GM23338 (cell line): ENCODE measurements around the gene COL4A1. TPM values are rescaled to one million over a fixed set of nuclear protein-coding genes. Genes with fewer than 3 reads are reported as not detected.

Experiments used
- ATAC-seq: fragments of 200-7000 bp; cut with Tn5 transposase; 3 replicates; pipeline ENCODE4 v1.9.1; 2020
- DNase-seq: peaks from one replicate; pipeline ENCODE4 v3.0.0-alpha.2; 2015; ENCODE audit warnings: low spot score
- H2AFZ ChIP-seq: fragments of 200-600 bp; sonication (generic); 2 replicates; pipeline ENCODE4 v1.8.0; 2016; ENCODE audit warnings: antibody characterized with exemption, mild to moderate bottlenecking, moderate library complexity
- H3F3A ChIP-seq: fragments of 200-600 bp; sonication (generic); replicated peaks from 2 replicates; pipeline ENCODE4 v1.8.0; 2017; ENCODE audit warnings: antibody characterized with exemption, mixed run types, low read depth
- H3K27ac ChIP-seq: fragments of 200-600 bp; sonication (generic); 2 replicates; pipeline ENCODE4 v1.6.1; 2016; ENCODE audit warnings: low read depth
- H3K27me3 ChIP-seq: fragments of 200-600 bp; sonication (generic); 2 replicates; pipeline ENCODE4 v1.8.0; 2016; ENCODE audit warnings: mild to moderate bottlenecking, mixed run types, moderate library complexity; ENCODE audit not compliant: insufficient read depth
- H3K36me3 ChIP-seq: fragments of 200-600 bp; sonication (generic); 2 replicates; pipeline ENCODE4 v1.8.0; 2016; ENCODE audit warnings: mild to moderate bottlenecking; ENCODE audit not compliant: insufficient read depth
- H3K4me1 ChIP-seq: fragments of 200-600 bp; sonication (generic); 2 replicates; pipeline ENCODE4 v1.8.0; 2016; ENCODE audit warnings: mild to moderate bottlenecking, moderate library complexity; ENCODE audit not compliant: insufficient read depth
- H3K4me2 ChIP-seq: fragments of 200-600 bp; sonication (generic); 2 replicates; pipeline ENCODE4 v1.7.1; 2017; ENCODE audit warnings: mixed run types
- H3K4me3 ChIP-seq: fragments of 200-600 bp; sonication (generic); 2 replicates; pipeline ENCODE4 v1.6.1; 2016; ENCODE audit warnings: mixed run types
- H3K79me2 ChIP-seq: fragments of 200-600 bp; sonication (generic); replicated peaks from 2 replicates; pipeline ENCODE4 v1.8.0; 2017; ENCODE audit warnings: mild to moderate bottlenecking; ENCODE audit not compliant: insufficient read depth
- H3K9me2 ChIP-seq: fragments of 200-600 bp; sonication (generic); 2 replicates; pipeline ENCODE4 v1.8.0; 2017; ENCODE audit not compliant: insufficient read depth
- H4K20me1 ChIP-seq: fragments of 200-600 bp; sonication (generic); replicated peaks from 2 replicates; pipeline ENCODE4 v1.8.0; 2017; ENCODE audit warnings: mild to moderate bottlenecking; ENCODE audit not compliant: insufficient read depth
- H3K27ac Mint-ChIP-seq: 2 replicates; pipeline ENCODE4 v1.8.0; 2020; ENCODE audit warnings: inconsistent platforms, mild to moderate bottlenecking, moderate library complexity, mixed read lengths
- H3K27me3 Mint-ChIP-seq: 3 replicates; pipeline ENCODE4 v1.8.0; 2022; ENCODE audit warnings: low read depth, mild to moderate bottlenecking, moderate library complexity, mixed read lengths, inconsistent platforms; ENCODE audit not compliant: insufficient read depth, poor library complexity
- H3K36me3 Mint-ChIP-seq: 3 replicates; pipeline ENCODE4 v1.8.0; 2021; ENCODE audit warnings: low read depth, mild to moderate bottlenecking, inconsistent platforms, moderate library complexity, mixed read lengths
- H3K4me1 Mint-ChIP-seq: 3 replicates; pipeline ENCODE4 v1.8.0; 2020; ENCODE audit warnings: mild to moderate bottlenecking, inconsistent platforms, mixed read lengths
- H3K4me3 Mint-ChIP-seq: 3 replicates; pipeline ENCODE4 v1.8.0; 2021; ENCODE audit warnings: moderate library complexity, mild to moderate bottlenecking, inconsistent platforms, mixed read lengths
- H3K9me3 Mint-ChIP-seq: 3 replicates; pipeline ENCODE4 v1.8.0; 2020; ENCODE audit warnings: moderate library complexity, mild to moderate bottlenecking, inconsistent platforms, mixed read lengths
- CREB1 ChIP-seq: fragments of 250-450 bp; sonication (Bioruptor Pico); IDR thresholded peaks from 2 replicates; pipeline ENCODE4 v1.5.0; 2020; ENCODE audit warnings: low read depth, mild to moderate bottlenecking, moderate library complexity
- ETS1 ChIP-seq: IDR thresholded peaks from 2 replicates; pipeline ENCODE4 v1.6.1; 2016; ENCODE audit warnings: antibody characterized with exemption
- EZH2 ChIP-seq: fragments of 200-600 bp; sonication (generic); IDR thresholded peaks from one replicate; pipeline ENCODE4 v1.8.0; 2017; ENCODE audit warnings: antibody characterized with exemption, mild to moderate bottlenecking, low read depth; ENCODE audit not compliant: unreplicated experiment
- EZH2phosphoT487 ChIP-seq: fragments of 200-600 bp; sonication (generic); IDR thresholded peaks from one replicate; pipeline ENCODE4 v1.8.1; 2018; ENCODE audit warnings: antibody characterized with exemption; ENCODE audit not compliant: unreplicated experiment
- JUNB ChIP-seq: IDR thresholded peaks from one replicate; pipeline ENCODE4 v1.6.1; 2016; ENCODE audit warnings: antibody characterized with exemption; ENCODE audit not compliant: unreplicated experiment
- NANOG ChIP-seq: IDR thresholded peaks from 2 replicates; pipeline ENCODE4 v1.6.1; 2016; ENCODE audit warnings: antibody characterized with exemption, borderline replicate concordance
- POLR2AphosphoS5 ChIP-seq: IDR thresholded peaks from 2 replicates; pipeline ENCODE4 v1.6.1; 2016; ENCODE audit warnings: antibody characterized with exemption, low read depth
- STAT1 ChIP-seq: IDR thresholded peaks from one replicate; pipeline ENCODE4 v1.6.1; 2016; ENCODE audit warnings: antibody characterized with exemption; ENCODE audit not compliant: unreplicated experiment
- ZNF114 ChIP-seq: fragments of 250-450 bp; sonication (Bioruptor Pico); IDR thresholded peaks from 2 replicates; pipeline ENCODE4 v1.5.0; 2020; ENCODE audit warnings: mild to moderate bottlenecking, moderate library complexity
- ZNF331 ChIP-seq: fragments of 250-450 bp; sonication (Bioruptor Pico); IDR thresholded peaks from 2 replicates; pipeline ENCODE4 v1.5.0; 2020; ENCODE audit warnings: low read depth, mild to moderate bottlenecking, moderate library complexity
- ZNF462 ChIP-seq: fragments of 250-450 bp; sonication (Bioruptor Pico); IDR thresholded peaks from 2 replicates; pipeline ENCODE4 v1.5.0; 2020; ENCODE audit warnings: mild to moderate bottlenecking, moderate library complexity
- polyA plus RNA-seq: library from polyadenylated mRNA; unstranded; fragments of >200 nt; fragmentation: Nextera tagmentation; extraction: Ambion mirVana; gene quantifications from 2 replicates; pipeline ENCODE4 v1.2.1, GENCODE V29; 2016
- total RNA-seq: library from RNA; depleted of rRNA; stranded (reverse); fragments of >200 nt; shearing (Covaris generic); gene quantifications from 2 replicates; pipeline ENCODE4 v1.2.3, GENCODE V29; 2014
- TF ChIP-seq, protein P1 (sequence below): IDR thresholded peaks from one replicate; pipeline ENCODE4 v1.6.1; 2018; ENCODE audit warnings: antibody characterized with exemption; ENCODE audit not compliant: unreplicated experiment

The COL4A1 gene
- total and polyA plus RNA-seq, 2 experiments from 2014 or later = 39.1 to 110 TPM

- no peak for TF ChIP-seq ETS1
- TF ChIP-seq, protein P1, sequence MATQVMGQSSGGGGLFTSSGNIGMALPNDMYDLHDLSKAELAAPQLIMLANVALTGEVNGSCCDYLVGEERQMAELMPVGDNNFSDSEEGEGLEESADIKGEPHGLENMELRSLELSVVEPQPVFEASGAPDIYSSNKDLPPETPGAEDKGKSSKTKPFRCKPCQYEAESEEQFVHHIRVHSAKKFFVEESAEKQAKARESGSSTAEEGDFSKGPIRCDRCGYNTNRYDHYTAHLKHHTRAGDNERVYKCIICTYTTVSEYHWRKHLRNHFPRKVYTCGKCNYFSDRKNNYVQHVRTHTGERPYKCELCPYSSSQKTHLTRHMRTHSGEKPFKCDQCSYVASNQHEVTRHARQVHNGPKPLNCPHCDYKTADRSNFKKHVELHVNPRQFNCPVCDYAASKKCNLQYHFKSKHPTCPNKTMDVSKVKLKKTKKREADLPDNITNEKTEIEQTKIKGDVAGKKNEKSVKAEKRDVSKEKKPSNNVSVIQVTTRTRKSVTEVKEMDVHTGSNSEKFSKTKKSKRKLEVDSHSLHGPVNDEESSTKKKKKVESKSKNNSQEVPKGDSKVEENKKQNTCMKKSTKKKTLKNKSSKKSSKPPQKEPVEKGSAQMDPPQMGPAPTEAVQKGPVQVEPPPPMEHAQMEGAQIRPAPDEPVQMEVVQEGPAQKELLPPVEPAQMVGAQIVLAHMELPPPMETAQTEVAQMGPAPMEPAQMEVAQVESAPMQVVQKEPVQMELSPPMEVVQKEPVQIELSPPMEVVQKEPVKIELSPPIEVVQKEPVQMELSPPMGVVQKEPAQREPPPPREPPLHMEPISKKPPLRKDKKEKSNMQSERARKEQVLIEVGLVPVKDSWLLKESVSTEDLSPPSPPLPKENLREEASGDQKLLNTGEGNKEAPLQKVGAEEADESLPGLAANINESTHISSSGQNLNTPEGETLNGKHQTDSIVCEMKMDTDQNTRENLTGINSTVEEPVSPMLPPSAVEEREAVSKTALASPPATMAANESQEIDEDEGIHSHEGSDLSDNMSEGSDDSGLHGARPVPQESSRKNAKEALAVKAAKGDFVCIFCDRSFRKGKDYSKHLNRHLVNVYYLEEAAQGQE = no peak
- no peak for TF ChIP-seq JUNB
- no peak for TF ChIP-seq POLR2AphosphoS5
- TF ChIP-seq CREB1 (CRISPR knock-in tag) = no peak
- TF ChIP-seq EZH2 = no peak
- no peak for TF ChIP-seq NANOG
- no peak for TF ChIP-seq STAT1
- no peak for TF ChIP-seq ZNF331
- TF ChIP-seq EZH2phosphoT487 = no peak
Observed at GRCh38 chr13:110161112-110161882, 145.7 kb downstream of the COL4A1 start (continued).

- Histone ChIP-seq H2AFZ (no peak overlapping the region), H3K4me2 (no peak overlapping the region), H3K36me3 (peaks cover 26% of the 10 kb centered on the region; the same call in 1 of the 2 replicates), H3K4me3 (no peak overlapping the region), H3K79me2 (no peaks in the 10 kb centered on the region), H3F3A (no peaks in the 10 kb centered on the region), H4K20me1 (no peaks in the 10 kb centered on the region), H3K9me2 (no peaks in the 10 kb centered on the region), H3K4me1 (no peaks in the 10 kb centered on the region), H3K27me3 (no peaks in the 10 kb centered on the region), H3K27ac (no peak overlapping the region)
- Mint-ChIP-seq H3K9me3 (no peaks in the 10 kb centered on the region), H3K27me3 (peaks cover 2% of the 10 kb centered on the region), H3K4me1 (peaks cover 8% of the 10 kb centered on the region), H3K36me3 (peaks cover 28% of the 10 kb centered on the region), H3K4me3 (no peak overlapping the region), H3K27ac (no peak overlapping the region)
- no peak for ATAC-seq
- DNase-seq = no peak
- TF ChIP-seq CREB1 (CRISPR knock-in tag) = no peak
- TF ChIP-seq ZNF114 = no peak
- no peak for TF ChIP-seq ETS1
- no peak for TF ChIP-seq POLR2AphosphoS5
- TF ChIP-seq NANOG = no peak
- TF ChIP-seq EZH2 = no peak
- no peak for TF ChIP-seq STAT1
- no peak for TF ChIP-seq ZNF462 (CRISPR knock-in tag)
Observed at GRCh38 chr13:110158226-110158625, 148.7 kb downstream of the COL4A1 start.
